GM12892 (cell line): ENCODE results near the gene DBF4B.

Source experiments
- POLR2A ChIP-seq: IDR thresholded peaks from 2 replicates; pipeline ENCODE4 v1.6.1; 2011; ENCODE audit warnings: low read depth, low read length, control low read depth
- POLR2AphosphoS5 ChIP-seq: IDR thresholded peaks from 2 replicates; pipeline ENCODE4 v1.6.1; 2011; ENCODE audit warnings: low read depth, low read length, control low read depth
- TAF1 ChIP-seq: IDR thresholded peaks from 2 replicates; pipeline ENCODE4 v1.6.1; 2011; ENCODE audit warnings: low read depth, mild to moderate bottlenecking, control low read depth, low read length, borderline replicate concordance

- TF ChIP-seq TAF1 (no peak), POLR2A (no peak), POLR2AphosphoS5 (no peak)
Observed at GRCh38 chr17:44785921-44786320, 77.5 kb downstream of the DBF4B start.
